Loucy (cell line): ENCODE results near the gene MPDZ.

Source experiments
- EZH2phosphoT487 ChIP-seq: fragments of 200-600 bp; IDR thresholded peaks from 2 replicates; pipeline ENCODE4 v1.6.1; 2018; ENCODE audit warnings: antibody characterized with exemption, mild to moderate bottlenecking, moderate library complexity, borderline replicate concordance
- TF ChIP-seq, protein P1 (sequence below): fragments of 200-600 bp; sonication (generic); conservative IDR thresholded peaks from 2 replicates; pipeline ENCODE4 v1.5.1; 2014; ENCODE audit warnings: mild to moderate bottlenecking, antibody characterized with exemption, low read length

GRCh38 chr9:13144166-13144775 is 135.2 kb downstream of the MPDZ start:
- TF ChIP-seq, protein P1, sequence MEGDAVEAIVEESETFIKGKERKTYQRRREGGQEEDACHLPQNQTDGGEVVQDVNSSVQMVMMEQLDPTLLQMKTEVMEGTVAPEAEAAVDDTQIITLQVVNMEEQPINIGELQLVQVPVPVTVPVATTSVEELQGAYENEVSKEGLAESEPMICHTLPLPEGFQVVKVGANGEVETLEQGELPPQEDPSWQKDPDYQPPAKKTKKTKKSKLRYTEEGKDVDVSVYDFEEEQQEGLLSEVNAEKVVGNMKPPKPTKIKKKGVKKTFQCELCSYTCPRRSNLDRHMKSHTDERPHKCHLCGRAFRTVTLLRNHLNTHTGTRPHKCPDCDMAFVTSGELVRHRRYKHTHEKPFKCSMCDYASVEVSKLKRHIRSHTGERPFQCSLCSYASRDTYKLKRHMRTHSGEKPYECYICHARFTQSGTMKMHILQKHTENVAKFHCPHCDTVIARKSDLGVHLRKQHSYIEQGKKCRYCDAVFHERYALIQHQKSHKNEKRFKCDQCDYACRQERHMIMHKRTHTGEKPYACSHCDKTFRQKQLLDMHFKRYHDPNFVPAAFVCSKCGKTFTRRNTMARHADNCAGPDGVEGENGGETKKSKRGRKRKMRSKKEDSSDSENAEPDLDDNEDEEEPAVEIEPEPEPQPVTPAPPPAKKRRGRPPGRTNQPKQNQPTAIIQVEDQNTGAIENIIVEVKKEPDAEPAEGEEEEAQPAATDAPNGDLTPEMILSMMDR: no peak
- no peak for TF ChIP-seq EZH2phosphoT487
